GM18909 (cell line): ENCODE results near the gene SLC43A3.

Experiments used
- ATAC-seq: cut with Tn5 transposase; IDR thresholded peaks from one replicate; pipeline ENCODE4 v1.9.1; 2021; ENCODE audit warnings: mild to moderate bottlenecking; ENCODE audit not compliant: unreplicated experiment, poor library complexity

SLC43A3 gene

DNA sequence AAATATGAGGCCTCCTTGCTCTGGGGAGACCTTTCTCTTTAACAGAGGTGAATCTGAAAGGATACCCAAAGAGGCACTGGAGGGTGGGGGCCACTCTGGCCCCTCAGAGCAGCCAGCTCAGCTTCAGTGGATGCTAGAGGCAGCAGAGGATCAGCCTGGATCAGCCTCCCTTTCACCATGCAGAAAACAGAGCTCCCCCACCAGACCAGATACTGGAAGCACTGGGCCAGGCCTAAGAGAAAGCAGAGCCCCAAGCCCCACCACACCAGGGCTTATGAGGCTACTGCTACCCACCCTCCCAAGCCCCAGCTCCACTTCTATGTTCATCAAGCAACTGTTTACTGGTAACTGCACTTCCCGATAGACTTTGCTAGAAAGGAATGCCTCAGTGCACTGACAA, 4.0 kb upstream of the SLC43A3 start:
- ATAC-seq: no peak

GRCh38 chr11:57429946-57430345, 3.0 kb upstream of the SLC43A3 start:
- no peak for ATAC-seq

DNA sequence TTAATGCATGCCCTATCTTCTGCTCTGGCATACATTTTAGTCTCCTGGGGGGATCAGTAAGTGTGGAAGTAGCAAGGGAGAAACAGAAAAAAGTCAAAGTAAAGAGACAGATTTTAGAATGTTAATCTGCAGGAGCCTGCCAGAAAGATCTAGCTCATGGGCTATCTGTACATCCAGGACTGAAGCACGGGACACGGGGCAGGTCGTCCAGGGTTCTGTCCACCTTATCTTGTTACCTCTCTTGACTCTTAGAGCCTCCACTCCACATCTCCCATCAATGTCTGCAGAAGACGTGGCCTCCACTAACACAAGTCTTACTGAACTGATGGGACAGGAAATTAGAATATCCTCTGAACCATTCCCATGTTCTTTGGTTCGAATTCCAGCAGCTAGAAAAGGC, 1.7 kb upstream of the SLC43A3 start:
- ATAC-seq: no peak

DNA sequence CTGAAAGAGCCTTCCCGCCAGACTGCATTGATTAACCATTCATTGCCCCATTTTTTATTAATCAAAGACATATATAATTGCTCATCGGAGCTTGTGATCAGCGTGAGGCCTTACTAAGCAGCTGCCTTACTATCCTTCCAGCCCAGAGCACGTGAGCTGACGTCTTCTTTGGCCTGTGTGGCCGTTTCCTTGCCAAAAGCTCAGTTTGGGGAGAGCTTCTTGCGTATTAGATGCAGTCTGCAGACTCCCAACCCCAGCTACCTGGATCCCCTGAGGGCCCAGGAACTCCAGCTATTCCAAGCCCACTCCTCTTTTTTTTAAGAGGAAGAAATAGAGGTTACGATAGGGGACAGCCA, 784 bp upstream of the SLC43A3 start:
- ATAC-seq: no peak

- no peak for ATAC-seq
These were observed 437 bp downstream of the SLC43A3 start for GRCh38 chr11:57426439-57426928.

GRCh38 chr11:57425565-57426438, 1.1 kb downstream of the SLC43A3 start:
- ATAC-seq: no peak

DNA sequence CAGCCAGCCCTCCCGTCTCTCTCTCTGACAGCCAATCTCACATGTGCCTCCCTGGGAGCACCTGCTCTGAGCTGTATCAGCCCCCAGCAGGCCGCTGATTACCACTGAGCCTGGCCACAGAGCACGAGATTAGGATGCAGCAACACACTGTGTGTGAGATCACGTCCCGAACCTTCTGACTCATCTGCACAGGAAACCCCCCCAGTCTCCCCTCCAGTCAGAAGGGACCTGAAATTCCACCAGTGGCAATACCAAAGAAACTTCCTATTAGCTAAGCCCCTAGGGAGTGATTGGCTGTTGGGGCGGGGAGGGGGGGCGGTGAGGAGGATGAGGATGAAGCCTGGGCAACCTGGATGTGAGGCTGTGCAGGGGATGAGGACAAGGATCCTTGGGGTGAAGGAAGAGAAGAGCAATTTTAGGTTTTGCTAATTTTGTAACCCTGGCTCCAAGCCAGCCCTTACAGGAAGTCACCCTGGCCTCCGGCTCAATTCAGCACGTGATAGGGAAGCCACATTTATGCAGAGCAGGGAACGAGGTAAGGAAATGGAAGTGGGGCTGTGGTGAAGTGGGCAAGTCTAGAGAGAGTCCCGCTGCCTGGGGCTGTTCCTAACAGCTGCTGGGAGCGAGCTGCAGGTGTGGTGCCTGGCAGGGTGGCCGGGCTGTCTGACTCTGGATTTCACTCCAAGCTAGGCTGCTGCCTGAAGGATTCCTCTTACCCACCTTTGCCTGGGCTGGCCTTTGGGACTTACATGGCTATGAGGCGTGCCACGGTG, 1.9 kb downstream of the SLC43A3 start:
- ATAC-seq: peak; percentile 92

DNA sequence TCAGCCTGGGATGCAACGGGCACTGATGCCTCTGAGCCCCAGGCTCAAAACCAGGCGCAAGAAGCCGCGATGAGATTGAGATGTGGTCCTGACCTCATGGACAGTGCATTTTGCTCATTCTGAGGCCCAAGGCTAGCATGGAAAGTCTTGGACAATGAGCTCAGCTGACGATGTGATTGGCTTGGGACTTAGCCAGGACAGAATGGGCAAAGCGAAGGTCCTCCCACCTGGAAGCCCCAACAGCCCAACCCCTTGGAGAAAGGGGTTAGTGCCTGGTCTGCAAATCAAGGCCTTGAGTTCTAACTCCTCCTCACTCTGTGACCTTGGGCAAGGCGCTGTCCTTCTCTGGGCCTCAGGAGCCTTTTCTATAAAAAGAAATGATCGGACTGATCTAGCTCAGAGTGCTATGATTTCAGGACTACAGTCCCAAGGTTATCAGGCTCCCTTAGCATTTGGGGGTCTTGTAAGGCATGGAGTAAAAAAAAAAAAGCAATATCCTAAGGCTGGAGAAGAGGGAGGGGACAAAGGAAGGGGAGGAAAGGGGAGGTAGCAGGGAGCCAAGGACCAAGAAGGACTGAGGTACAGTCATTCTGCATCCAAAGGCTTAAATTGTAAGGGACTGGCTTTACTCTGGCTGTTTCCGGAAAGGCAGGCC, 2.7 kb downstream of the SLC43A3 start:
- no peak for ATAC-seq

GRCh38 chr11:57422669-57423068, 4.3 kb downstream of the SLC43A3 start:
- ATAC-seq: no peak

DNA sequence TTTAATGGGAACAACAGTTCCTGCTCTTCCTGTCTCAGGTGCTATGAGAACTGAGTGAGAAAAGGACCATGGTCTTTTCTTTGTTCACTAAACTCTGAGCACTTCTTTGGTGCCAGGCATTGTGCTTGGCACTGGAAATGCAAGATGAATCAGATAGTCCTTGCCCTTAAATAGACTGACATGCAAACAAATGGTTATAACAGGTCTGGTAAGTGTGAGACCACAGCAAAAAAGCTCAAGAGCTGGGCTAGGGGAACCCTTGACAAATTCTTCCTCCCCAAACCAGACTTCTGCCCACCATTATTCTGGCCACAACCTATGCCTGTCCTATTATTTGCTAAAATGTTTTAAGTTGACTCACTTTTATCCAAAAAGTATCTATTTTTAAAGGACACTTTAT, 5.1 kb downstream of the SLC43A3 start:
- ATAC-seq: no peak

DNA sequence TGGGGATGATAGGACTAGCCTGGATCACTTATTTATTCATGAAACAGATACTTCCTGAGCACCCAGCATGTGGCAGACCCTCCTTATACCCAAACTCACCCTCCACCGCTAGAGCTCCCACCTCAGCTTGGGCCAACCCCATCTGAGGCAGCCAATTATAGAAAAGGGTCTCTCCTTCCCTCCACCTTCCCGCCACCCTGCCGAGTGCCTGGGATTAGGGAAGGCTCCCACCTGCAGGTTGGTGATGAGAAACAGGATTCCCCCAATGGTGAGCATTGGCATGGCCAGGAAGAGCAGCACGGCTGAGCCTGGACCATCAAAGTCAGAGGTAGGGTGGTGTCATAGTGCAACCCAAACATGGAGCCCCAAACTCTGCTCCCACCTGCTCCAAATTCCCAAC, 5.9 kb downstream of the SLC43A3 start:
- ATAC-seq: no peak

DNA sequence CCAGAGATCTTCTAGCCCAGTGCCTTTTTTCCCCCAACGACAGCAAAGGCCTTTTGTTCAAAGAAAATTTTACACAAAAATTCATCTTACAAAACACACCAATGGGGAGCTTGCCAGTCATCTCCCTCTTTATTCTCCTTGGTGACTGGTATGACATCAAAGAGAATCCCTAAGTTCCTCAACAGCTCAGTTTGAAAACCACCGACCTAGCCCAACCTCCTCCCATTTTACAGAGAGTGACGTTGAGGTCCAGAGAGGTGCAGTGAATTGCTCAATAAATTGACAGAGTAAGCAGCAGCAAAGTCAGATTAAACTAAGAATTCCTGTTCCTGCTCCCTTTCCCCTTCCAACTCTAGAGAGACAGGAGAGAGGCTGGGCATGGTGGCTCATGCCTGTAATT, 7.8 kb downstream of the SLC43A3 start:
- ATAC-seq: no peak

DNA sequence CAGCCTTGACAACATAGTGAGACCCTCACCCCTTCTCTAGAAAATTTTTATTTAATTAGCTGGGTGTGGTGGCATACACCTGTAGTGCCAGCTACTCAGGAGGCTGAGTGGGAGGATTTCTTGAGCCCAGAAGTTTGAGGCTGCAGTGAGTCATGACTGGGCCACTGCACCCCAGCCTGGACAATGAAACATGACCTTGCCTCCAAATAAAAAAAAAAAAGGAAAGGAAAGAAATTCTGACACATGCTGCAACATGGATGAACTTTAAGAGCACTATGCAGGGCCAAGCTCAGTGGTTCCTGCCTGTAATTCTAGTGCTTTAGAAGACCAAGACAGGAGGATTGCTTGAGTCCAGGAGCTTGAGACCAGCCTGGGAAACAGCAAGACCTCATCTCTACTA, 8.8 kb downstream of the SLC43A3 start:
- ATAC-seq: no peak

DNA sequence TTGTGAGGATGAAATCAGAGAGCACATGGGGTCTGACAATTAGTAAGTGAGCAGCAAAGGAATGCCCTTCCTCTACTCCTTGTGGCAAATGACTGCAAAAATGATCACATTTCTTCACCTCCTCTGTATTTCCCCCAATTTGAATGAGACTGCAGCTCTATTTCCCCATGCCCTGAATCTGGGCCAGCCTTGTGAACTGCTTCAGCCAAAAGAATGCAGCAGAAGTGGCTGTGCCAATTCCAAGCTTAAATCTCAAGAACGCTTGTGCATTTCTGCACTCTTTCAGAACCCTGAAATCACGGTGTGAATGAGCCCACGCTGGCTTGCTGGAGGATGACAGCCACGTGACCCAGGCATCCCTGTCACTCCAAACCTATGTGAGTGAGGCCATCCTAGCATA, 9.9 kb downstream of the SLC43A3 start:
- ATAC-seq: no peak

GRCh38 chr11:57416436-57416835, 10.5 kb downstream of the SLC43A3 start:
- ATAC-seq: no peak

- no peak for ATAC-seq
These were observed 12.2 kb downstream of the SLC43A3 start for GRCh38 chr11:57414612-57415212.

- no peak for ATAC-seq
These were observed 13.2 kb downstream of the SLC43A3 start for GRCh38 chr11:57413681-57414080.

DNA sequence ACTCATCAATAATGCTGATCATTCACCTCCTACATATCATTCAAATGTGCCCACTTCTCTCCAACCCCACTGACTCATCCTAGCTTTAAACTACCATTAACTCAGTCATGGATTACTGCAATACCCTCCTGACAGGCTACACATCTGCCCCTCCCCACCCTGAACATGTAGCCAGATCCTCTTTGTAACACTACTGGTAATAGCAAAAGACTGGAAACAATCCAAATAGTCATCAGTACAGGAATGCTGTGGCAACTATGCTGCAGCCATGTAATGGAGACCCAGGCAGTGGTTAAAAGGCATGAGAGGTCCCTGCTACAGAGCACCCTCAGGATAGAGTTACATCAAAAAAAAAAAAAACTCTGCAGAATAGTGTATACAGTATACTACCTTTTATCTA, 16.6 kb downstream of the SLC43A3 start:
- ATAC-seq: no peak

- no peak for ATAC-seq
These were observed 17.4 kb downstream of the SLC43A3 start for GRCh38 chr11:57409321-57410100.

GRCh38 chr11:57408771-57409170, 18.1 kb downstream of the SLC43A3 start:
- ATAC-seq: no peak
